Neural progenitor cell (in vitro differentiated cells): ENCODE data around the gene SEPTIN1. TPM values are rescaled to one million over a fixed set of nuclear protein-coding genes. Genes with fewer than 3 reads are reported as not detected.

Experiments
- DNase-seq: peaks from one replicate; pipeline ENCODE4 v3.0.0-alpha.2; 2016; ENCODE audit warnings: low spot score
- H2AFZ ChIP-seq: fragments of 200-600 bp; sonication (generic); replicated peaks from 2 replicates; pipeline ENCODE4 v1.6.1; 2016; ENCODE audit warnings: antibody characterized with exemption
- H3F3A ChIP-seq: fragments of 200-600 bp; sonication (generic); 2 replicates; pipeline ENCODE4 v1.6.1; 2016; ENCODE audit warnings: antibody characterized with exemption, low read depth
- H3K27ac ChIP-seq: fragments of 200-600 bp; sonication (generic); 2 replicates; pipeline ENCODE4 v1.5.1; 2016; ENCODE audit warnings: mild to moderate bottlenecking
- H3K27me3 ChIP-seq: fragments of 200-600 bp; sonication (generic); 2 replicates; pipeline ENCODE4 v1.6.1; 2016; ENCODE audit warnings: mild to moderate bottlenecking, moderate library complexity
- H3K36me3 ChIP-seq: fragments of 200-600 bp; sonication (generic); 2 replicates; pipeline ENCODE4 v1.5.1; 2016
- H3K4me1 ChIP-seq: fragments of 200-600 bp; sonication (generic); 2 replicates; pipeline ENCODE4 v1.6.1; 2016; ENCODE audit warnings: mixed run types
- H3K4me2 ChIP-seq: fragments of 200-600 bp; sonication (generic); 2 replicates; pipeline ENCODE4 v1.6.1; 2016
- H3K4me3 ChIP-seq: fragments of 200-600 bp; sonication (generic); 2 replicates; pipeline ENCODE4 v1.5.1; 2016
- H3K79me2 ChIP-seq: fragments of 200-600 bp; sonication (generic); 2 replicates; pipeline ENCODE4 v1.6.1; 2016; ENCODE audit warnings: low read depth
- H3K9ac ChIP-seq: fragments of 200-600 bp; sonication (generic); 2 replicates; pipeline ENCODE4 v1.6.1; 2016
- H3K9me3 ChIP-seq: fragments of 200-600 bp; sonication (generic); 2 replicates; pipeline ENCODE4 v1.5.1; 2016; ENCODE audit warnings: low read depth
- H4K20me1 ChIP-seq: fragments of 200-600 bp; sonication (generic); 2 replicates; pipeline ENCODE4 v1.6.1; 2016; ENCODE audit warnings: low read depth
- H3K27ac Mint-ChIP-seq: 3 replicates; pipeline ENCODE4 v1.8.0; 2021; ENCODE audit warnings: mixed read lengths
- H3K27me3 Mint-ChIP-seq: 2 replicates; pipeline ENCODE4 v1.8.0; 2022; ENCODE audit warnings: low read depth, mild to moderate bottlenecking, inconsistent platforms, moderate library complexity, mixed read lengths; ENCODE audit not compliant: insufficient read depth
- H3K36me3 Mint-ChIP-seq: 3 replicates; pipeline ENCODE4 v1.8.0; 2021; ENCODE audit warnings: mixed read lengths
- H3K4me1 Mint-ChIP-seq: 3 replicates; pipeline ENCODE4 v1.8.0; 2021; ENCODE audit warnings: mixed read lengths
- H3K4me3 Mint-ChIP-seq: 3 replicates; pipeline ENCODE4 v1.8.0; 2021; ENCODE audit warnings: mild to moderate bottlenecking, moderate library complexity, mixed read lengths
- H3K9me3 Mint-ChIP-seq: 3 replicates; pipeline ENCODE4 v1.8.0; 2020; ENCODE audit warnings: mixed read lengths
- EZH2 ChIP-seq: fragments of 200-600 bp; sonication (generic); IDR thresholded peaks from 2 replicates; pipeline ENCODE4 v1.6.1; 2017; ENCODE audit warnings: antibody characterized with exemption, mild to moderate bottlenecking, moderate library complexity
- EZH2phosphoT487 ChIP-seq: fragments of 200-600 bp; sonication (generic); IDR thresholded peaks from 2 replicates; pipeline ENCODE4 v1.6.1; 2017; ENCODE audit warnings: antibody characterized with exemption
- total RNA-seq: library from RNA; depleted of rRNA; stranded (reverse); fragments of >200 nt; gene quantifications from 2 replicates; pipeline ENCODE4 v1.2.3, GENCODE V29; 2015; ENCODE audit warnings: low replicate concordance
- TF ChIP-seq, protein P1 (sequence below): fragments of 200-600 bp; sonication (generic); IDR thresholded peaks from 2 replicates; pipeline ENCODE4 v1.5.1; 2017; ENCODE audit warnings: antibody characterized with exemption, mild to moderate bottlenecking

Gene SEPTIN1
- total RNA-seq, 1 donor from 2014 or later = not detected

DNA sequence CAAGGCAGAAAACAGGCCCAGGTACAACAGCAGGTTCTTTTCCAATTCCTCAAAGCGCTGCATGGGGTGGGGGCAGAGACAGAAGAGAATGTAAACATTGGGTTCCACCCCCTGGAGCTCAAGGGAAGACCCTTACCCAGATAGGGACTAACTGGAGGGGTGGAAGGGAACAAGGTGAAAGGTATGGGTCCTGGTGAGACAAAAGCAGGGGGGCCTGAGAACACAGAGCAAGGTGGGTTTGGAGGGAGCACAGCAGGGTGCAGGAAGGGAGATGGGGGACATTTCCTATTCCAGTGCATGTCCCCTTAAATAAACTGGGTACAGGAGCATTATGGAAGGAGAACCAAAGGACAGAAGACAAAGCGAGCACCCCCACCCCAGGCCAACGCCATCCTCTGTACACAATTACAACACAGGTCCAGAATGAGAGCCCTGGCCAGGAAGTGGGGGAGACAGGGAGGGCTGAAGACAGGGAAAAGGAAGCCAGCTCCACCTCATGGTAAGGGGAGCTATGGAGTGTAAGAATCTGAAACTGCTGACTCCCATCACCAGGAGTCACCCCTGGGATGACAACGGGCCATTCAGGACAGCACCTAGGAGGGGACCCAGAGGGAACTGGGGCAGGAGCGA, 25.2 kb downstream of the SEPTIN1 start:
- H3K36me3 ChIP-seq = no peaks in the 10 kb centered on the region
- peaks cover 10% of the 10 kb centered on the region for H4K20me1 ChIP-seq
- no peak overlapping the region for H3K27ac ChIP-seq
- H3K9me3 Mint-ChIP-seq = no peaks in the 10 kb centered on the region
- H3K27me3 Mint-ChIP-seq = peaks cover 7% of the 10 kb centered on the region
- H3K79me2 ChIP-seq = peaks cover 26% of the 10 kb centered on the region
- H3K9ac ChIP-seq = no peak overlapping the region
- peaks cover 6% of the 10 kb centered on the region for H3K4me1 ChIP-seq
- no peaks in the 10 kb centered on the region for H3K27me3 ChIP-seq
- H3K27ac Mint-ChIP-seq = no peak overlapping the region
- no peak overlapping the region for H3K4me2 ChIP-seq
- H3K4me1 Mint-ChIP-seq = peaks cover 23% of the 10 kb centered on the region
- no peaks in the 10 kb centered on the region for H3K9me3 ChIP-seq
- H3K4me3 Mint-ChIP-seq = peak overlapping the region; percentile 81
- TF ChIP-seq, protein P1, sequence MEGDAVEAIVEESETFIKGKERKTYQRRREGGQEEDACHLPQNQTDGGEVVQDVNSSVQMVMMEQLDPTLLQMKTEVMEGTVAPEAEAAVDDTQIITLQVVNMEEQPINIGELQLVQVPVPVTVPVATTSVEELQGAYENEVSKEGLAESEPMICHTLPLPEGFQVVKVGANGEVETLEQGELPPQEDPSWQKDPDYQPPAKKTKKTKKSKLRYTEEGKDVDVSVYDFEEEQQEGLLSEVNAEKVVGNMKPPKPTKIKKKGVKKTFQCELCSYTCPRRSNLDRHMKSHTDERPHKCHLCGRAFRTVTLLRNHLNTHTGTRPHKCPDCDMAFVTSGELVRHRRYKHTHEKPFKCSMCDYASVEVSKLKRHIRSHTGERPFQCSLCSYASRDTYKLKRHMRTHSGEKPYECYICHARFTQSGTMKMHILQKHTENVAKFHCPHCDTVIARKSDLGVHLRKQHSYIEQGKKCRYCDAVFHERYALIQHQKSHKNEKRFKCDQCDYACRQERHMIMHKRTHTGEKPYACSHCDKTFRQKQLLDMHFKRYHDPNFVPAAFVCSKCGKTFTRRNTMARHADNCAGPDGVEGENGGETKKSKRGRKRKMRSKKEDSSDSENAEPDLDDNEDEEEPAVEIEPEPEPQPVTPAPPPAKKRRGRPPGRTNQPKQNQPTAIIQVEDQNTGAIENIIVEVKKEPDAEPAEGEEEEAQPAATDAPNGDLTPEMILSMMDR = no peak
- no peak for TF ChIP-seq EZH2
- H3K4me3 ChIP-seq = no peak overlapping the region
- peaks cover 5% of the 10 kb centered on the region for H3F3A ChIP-seq
- no peak overlapping the region for H2AFZ ChIP-seq
- DNase-seq = no peak
- peaks cover 17% of the 10 kb centered on the region for H3K36me3 Mint-ChIP-seq

DNA sequence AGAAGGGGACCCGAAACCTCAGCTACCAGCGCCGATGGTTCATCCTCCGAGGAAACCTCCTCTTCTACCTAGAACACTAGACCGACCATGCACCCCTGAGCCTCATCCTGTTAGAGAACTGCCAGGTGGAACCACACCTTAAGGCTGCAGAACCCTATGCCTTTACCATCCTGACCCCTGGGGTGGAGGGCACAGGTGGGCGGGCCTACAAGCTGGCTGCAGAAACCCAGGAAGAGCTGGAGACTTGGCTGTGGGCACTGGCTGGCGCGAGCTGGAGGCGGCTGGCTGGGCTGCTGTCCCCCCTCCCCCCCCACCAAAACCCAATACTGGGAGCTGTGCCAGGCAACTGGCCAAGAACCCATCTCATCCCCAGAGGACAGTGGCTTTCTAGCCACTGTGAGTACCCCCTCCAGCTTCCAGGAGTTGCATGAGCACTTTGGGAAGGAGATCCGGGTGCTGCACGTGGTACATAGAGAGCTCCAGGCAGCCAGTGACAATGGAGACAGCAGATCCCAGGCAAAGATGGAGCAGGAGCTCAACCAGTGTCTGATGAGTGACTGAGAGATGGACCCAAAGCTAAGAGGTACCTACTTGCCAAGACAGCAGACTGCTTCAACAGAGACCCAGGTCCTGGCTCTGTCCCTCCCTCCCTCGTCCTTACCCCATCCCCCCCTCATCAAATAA, 25.8 kb downstream of the SEPTIN1 start:
- Histone ChIP-seq H3K9me3 (no peaks in the 10 kb centered on the region), H4K20me1 (peaks cover 10% of the 10 kb centered on the region), H3K79me2 (peaks cover 26% of the 10 kb centered on the region), H3K27ac (peak overlapping the region; percentile 91), H3K4me1 (peaks cover 6% of the 10 kb centered on the region), H2AFZ (no peak overlapping the region), H3K4me2 (peak overlapping the region; percentile 70), H3F3A (peaks cover 5% of the 10 kb centered on the region), H3K4me3 (peak overlapping the region; percentile 84), H3K36me3 (no peaks in the 10 kb centered on the region), H3K9ac (no peak overlapping the region), H3K27me3 (no peaks in the 10 kb centered on the region)
- peak overlapping the region; percentile 96 for H3K4me3 Mint-ChIP-seq
- no peak for TF ChIP-seq EZH2
- TF ChIP-seq, protein P1 = no peak
- no peak for TF ChIP-seq EZH2phosphoT487
- H3K27ac Mint-ChIP-seq = peak overlapping the region; percentile 100
- H3K4me1 Mint-ChIP-seq = peaks cover 23% of the 10 kb centered on the region
- peaks cover 19% of the 10 kb centered on the region for H3K36me3 Mint-ChIP-seq
- H3K27me3 Mint-ChIP-seq = peaks cover 7% of the 10 kb centered on the region
- no peaks in the 10 kb centered on the region for H3K9me3 Mint-ChIP-seq
- no peak for DNase-seq

DNA sequence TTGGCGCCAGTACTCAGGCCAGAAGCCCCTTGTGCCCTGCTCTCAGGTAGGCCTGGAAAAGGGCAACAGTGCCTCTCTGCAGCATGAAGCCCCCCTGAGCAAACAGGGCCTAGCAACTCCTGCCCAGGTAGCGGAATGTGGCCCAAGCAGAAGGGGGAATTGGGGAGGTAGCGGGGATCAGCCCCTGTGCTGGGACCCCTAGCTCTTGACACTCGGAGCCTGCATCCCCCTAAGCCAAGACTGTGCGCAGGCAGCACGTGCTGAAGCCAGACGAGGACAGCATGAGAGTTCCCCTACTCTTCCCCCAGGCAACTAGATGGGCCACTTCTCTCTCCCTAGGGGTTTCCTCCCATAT, 26.4 kb downstream of the SEPTIN1 start:
- Mint-ChIP-seq H3K27me3 (peaks cover 7% of the 10 kb centered on the region), H3K36me3 (peaks cover 20% of the 10 kb centered on the region), H3K4me1 (peaks cover 23% of the 10 kb centered on the region), H3K27ac (peak overlapping the region; percentile 100), H3K4me3 (peak overlapping the region; percentile 96), H3K9me3 (no peaks in the 10 kb centered on the region)
- Histone ChIP-seq H3K4me3 (peak overlapping the region; percentile 84), H3K4me2 (peak overlapping the region; percentile 70), H3K27me3 (no peaks in the 10 kb centered on the region), H3F3A (peaks cover 5% of the 10 kb centered on the region), H3K9me3 (no peaks in the 10 kb centered on the region), H3K79me2 (peaks cover 26% of the 10 kb centered on the region), H3K36me3 (no peaks in the 10 kb centered on the region), H4K20me1 (peaks cover 10% of the 10 kb centered on the region), H3K9ac (peak overlapping the region; percentile 61), H3K27ac (peak overlapping the region; percentile 91), H3K4me1 (peaks cover 6% of the 10 kb centered on the region), H2AFZ (peak overlapping the region; percentile 1)
- TF ChIP-seq EZH2phosphoT487 = no peak
- TF ChIP-seq EZH2 = no peak
- TF ChIP-seq, protein P1 = no peak
- DNase-seq = peak; percentile 28
